NB4 (cell line): ENCODE data around the gene SMCP.

Experiments
- MYC ChIP-seq: IDR thresholded peaks from 2 replicates; pipeline ENCODE4 v1.6.1; 2011; ENCODE audit warnings: low read depth, low read length
- POLR2A ChIP-seq: IDR thresholded peaks from 2 replicates; pipeline ENCODE4 v1.6.1; 2011; ENCODE audit warnings: mild to moderate bottlenecking; ENCODE audit not compliant: insufficient read length; ENCODE audit errors: extremely low read depth
- TF ChIP-seq, protein P1 (sequence below): IDR thresholded peaks from one replicate; pipeline ENCODE4 v1.5.1; 2012; ENCODE audit warnings: low read depth, low read length
- TF ChIP-seq, protein P2 (sequence below): IDR thresholded peaks from 2 replicates; pipeline ENCODE4 v1.6.1; 2011; ENCODE audit warnings: low read depth, low read length

DNA sequence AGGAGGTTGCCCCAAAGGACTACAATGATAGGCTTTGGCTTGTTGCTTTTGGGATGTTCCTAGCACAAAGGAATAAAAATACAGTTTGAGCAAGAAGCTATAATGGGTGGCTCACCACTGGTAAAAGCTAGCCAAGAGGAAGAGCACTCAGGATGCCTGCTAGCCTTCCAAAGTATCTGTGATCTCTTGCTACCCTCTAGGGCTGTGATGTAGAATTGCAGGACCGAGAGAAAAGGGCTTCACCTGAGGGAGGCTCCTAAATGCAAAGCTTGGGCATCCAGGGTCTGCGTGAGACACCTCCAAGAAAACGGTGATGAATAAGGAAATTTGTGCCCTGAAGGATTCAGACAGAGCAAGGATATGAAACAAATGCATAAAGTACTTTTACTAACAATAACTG is 48.0 kb downstream of the SMCP start:
- TF ChIP-seq, protein P1, sequence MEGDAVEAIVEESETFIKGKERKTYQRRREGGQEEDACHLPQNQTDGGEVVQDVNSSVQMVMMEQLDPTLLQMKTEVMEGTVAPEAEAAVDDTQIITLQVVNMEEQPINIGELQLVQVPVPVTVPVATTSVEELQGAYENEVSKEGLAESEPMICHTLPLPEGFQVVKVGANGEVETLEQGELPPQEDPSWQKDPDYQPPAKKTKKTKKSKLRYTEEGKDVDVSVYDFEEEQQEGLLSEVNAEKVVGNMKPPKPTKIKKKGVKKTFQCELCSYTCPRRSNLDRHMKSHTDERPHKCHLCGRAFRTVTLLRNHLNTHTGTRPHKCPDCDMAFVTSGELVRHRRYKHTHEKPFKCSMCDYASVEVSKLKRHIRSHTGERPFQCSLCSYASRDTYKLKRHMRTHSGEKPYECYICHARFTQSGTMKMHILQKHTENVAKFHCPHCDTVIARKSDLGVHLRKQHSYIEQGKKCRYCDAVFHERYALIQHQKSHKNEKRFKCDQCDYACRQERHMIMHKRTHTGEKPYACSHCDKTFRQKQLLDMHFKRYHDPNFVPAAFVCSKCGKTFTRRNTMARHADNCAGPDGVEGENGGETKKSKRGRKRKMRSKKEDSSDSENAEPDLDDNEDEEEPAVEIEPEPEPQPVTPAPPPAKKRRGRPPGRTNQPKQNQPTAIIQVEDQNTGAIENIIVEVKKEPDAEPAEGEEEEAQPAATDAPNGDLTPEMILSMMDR = peak; percentile 18
- TF ChIP-seq MYC (no peak), POLR2A (no peak)
- TF ChIP-seq, protein P2, sequence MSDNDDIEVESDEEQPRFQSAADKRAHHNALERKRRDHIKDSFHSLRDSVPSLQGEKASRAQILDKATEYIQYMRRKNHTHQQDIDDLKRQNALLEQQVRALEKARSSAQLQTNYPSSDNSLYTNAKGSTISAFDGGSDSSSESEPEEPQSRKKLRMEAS = no peak
